Keratinocyte (primary cell): ENCODE measurements around the gene INTS1. TPM values are rescaled to one million over a fixed set of nuclear protein-coding genes. Genes with fewer than 3 reads are reported as not detected.

Source experiments
- DNase-seq: peaks from one replicate; pipeline ENCODE4 v3.0.0-alpha.2; 2011; ENCODE audit warnings: low read depth, missing footprints, low spot score
- FAIRE-seq: peaks from 2 replicates; lab custom pipeline; 2011; peaks lifted over from hg19 to GRCh38; lab: Jason Lieb, UNC
- H2AFZ ChIP-seq: 2 replicates; pipeline ENCODE4 v1.6.0; 2012; ENCODE audit warnings: low read length, control low read depth, inconsistent platforms; ENCODE audit not compliant: control insufficient read depth
- H3K27ac ChIP-seq: 2 replicates; pipeline ENCODE4 v1.5.1; 2011; ENCODE audit warnings: low read length; ENCODE audit not compliant: control insufficient read depth, insufficient read depth
- H3K27me3 ChIP-seq: 3 replicates; pipeline ENCODE4 v1.6.0; 2011; ENCODE audit warnings: low read length; ENCODE audit not compliant: control insufficient read depth, insufficient read depth; ENCODE audit errors: extremely low read depth
- H3K36me3 ChIP-seq, 2 experiments: 2 replicates in 1 of 2; 3 replicates in 1 of 2; pipeline ENCODE4 v1.5.1; 2011; ENCODE audit warnings: low read length in 2 of 2, mild to moderate bottlenecking in 1 of 2; ENCODE audit not compliant: control insufficient read depth in 2 of 2, insufficient read depth in 2 of 2; ENCODE audit errors: extremely low read depth in 1 of 2
- H3K4me1 ChIP-seq: 3 replicates; pipeline ENCODE4 v1.5.1; 2011; ENCODE audit warnings: low read length; ENCODE audit not compliant: control insufficient read depth, insufficient read depth; ENCODE audit errors: extremely low read depth
- H3K4me2 ChIP-seq: 3 replicates; pipeline ENCODE4 v1.6.0; 2011; ENCODE audit warnings: low read depth, low read length; ENCODE audit not compliant: control insufficient read depth, insufficient read depth; ENCODE audit errors: extremely low read depth
- H3K4me3 ChIP-seq, 3 experiments: fragments of 200-600 bp in 1 of 3; sonication (generic) in 1 of 3; 2 replicates in 2 of 3; 3 replicates in 1 of 3; pipeline ENCODE4 v1.5.1; 2011 to 2016; ENCODE audit warnings: low read length in 3 of 3, mild to moderate bottlenecking in 3 of 3, control low read depth in 2 of 3, inconsistent platforms in 1 of 3, low read depth in 1 of 3, mixed read lengths in 1 of 3, mixed run types in 1 of 3, moderate library complexity in 1 of 3; ENCODE audit not compliant: control insufficient read depth in 2 of 3, insufficient read depth in 2 of 3; ENCODE audit errors: extremely low read depth in 1 of 3
- H3K79me2 ChIP-seq: 2 replicates; pipeline ENCODE4 v1.6.0; 2012; ENCODE audit warnings: low read length; ENCODE audit not compliant: control insufficient read depth, insufficient read depth
- H3K9ac ChIP-seq: 3 replicates; pipeline ENCODE4 v1.6.0; 2011; ENCODE audit warnings: low read length; ENCODE audit not compliant: control insufficient read depth, insufficient read depth; ENCODE audit errors: extremely low read depth
- H3K9me1 ChIP-seq: 3 replicates; pipeline ENCODE4 v1.6.0; 2011; ENCODE audit warnings: low read length; ENCODE audit not compliant: control insufficient read depth, insufficient read depth; ENCODE audit errors: extremely low read depth
- H3K9me3 ChIP-seq: 2 replicates; pipeline ENCODE4 v1.5.1; 2012; ENCODE audit warnings: low read depth, low read length; ENCODE audit not compliant: control insufficient read depth
- H4K20me1 ChIP-seq: 3 replicates; pipeline ENCODE4 v1.6.0; 2011; ENCODE audit warnings: low read length; ENCODE audit not compliant: control insufficient read depth, insufficient read depth; ENCODE audit errors: extremely low read depth
- EZH2 ChIP-seq: IDR thresholded peaks from one replicate; pipeline ENCODE4 v1.6.1; 2012; ENCODE audit warnings: inconsistent platforms, mild to moderate bottlenecking, low read length, moderate library complexity
- dilution Hi-C: fragments of 300-500 bp; cut with MboI; formaldehyde crosslinking; loops from one replicate; pipeline ENCODE4 v1.7.0; 2020; ENCODE audit warnings: low sequenced_read_pairs; ENCODE audit not compliant: extremely low pct_ligation_motif_present
- polyA plus RNA-seq, 5 experiments: library from polyadenylated mRNA; depleted of rRNA in 3 of 5; stranded (reverse) in 3 of 5; stranded (forward) in 1 of 5; unstranded in 1 of 5; fragments of >200 nt; gene quantifications; 1 replicate in 1 of 5; 2 replicates in 3 of 5; 3 replicates in 1 of 5; pipeline versions ENCODE4 v1.2.1 to v1.2.3, GENCODE V29; 2011 to 2012; ENCODE audit warnings: missing spikeins in 2 of 5, low read depth in 1 of 5, low replicate concordance in 1 of 5
- TF ChIP-seq, protein P1 (sequence below), 3 experiments: IDR thresholded peaks in 1 of 3; conservative IDR thresholded peaks in 1 of 3; optimal IDR thresholded peaks in 1 of 3; 2 replicates in 2 of 3; 3 replicates in 1 of 3; pipeline versions ENCODE3 to v1.5.1; 2011; ENCODE audit warnings: low read length in 3 of 3, mild to moderate bottlenecking in 3 of 3, moderate library complexity in 2 of 3, control low read depth in 1 of 3, inconsistent platforms in 1 of 3; ENCODE audit not compliant: insufficient read depth in 2 of 3; ENCODE audit errors: extremely low read depth in 1 of 3

INTS1 gene
- polyA plus RNA-seq, 1 donor (not counting 4 experiments of a cell fraction or from before 2014, with no cell fraction given) = 10.6 TPM

DNA sequence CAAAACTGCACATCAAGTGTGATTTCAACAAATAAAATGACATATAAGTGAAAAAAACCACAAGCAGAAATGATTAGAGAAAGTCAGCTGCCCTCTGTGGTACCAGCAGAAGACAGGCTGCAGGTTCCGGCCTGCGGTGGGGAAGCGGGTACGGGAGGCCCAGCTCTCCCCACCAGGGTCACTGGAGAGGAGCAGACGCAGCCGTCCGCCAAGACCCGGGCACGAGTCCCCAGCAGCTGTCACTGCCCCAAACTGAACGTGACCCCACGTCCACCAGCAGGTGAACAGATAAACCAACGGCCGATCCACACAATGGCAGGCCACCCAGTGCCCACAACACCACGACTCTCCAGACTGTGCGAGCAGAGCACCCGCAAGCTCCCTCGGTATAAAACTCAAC, 28.8 kb downstream of the INTS1 start:
- Histone ChIP-seq H3K9ac (no peak overlapping the region), H4K20me1 (no peaks in the 10 kb centered on the region), H3K79me2 (no peaks in the 10 kb centered on the region), H3K36me3 (peaks cover 18 to 30% of the 10 kb centered on the region in 2 experiments), H3K27ac (no peak overlapping the region), H3K27me3 (no peaks in the 10 kb centered on the region), H3K4me1 (peaks cover 7% of the 10 kb centered on the region), H3K9me3 (no peaks in the 10 kb centered on the region), H2AFZ (no peak overlapping the region), H3K9me1 (no peaks in the 10 kb centered on the region), H3K4me3 (no peak overlapping the region), H3K4me2 (no peak overlapping the region)
- TF ChIP-seq EZH2 = no peak
- TF ChIP-seq, protein P1, sequence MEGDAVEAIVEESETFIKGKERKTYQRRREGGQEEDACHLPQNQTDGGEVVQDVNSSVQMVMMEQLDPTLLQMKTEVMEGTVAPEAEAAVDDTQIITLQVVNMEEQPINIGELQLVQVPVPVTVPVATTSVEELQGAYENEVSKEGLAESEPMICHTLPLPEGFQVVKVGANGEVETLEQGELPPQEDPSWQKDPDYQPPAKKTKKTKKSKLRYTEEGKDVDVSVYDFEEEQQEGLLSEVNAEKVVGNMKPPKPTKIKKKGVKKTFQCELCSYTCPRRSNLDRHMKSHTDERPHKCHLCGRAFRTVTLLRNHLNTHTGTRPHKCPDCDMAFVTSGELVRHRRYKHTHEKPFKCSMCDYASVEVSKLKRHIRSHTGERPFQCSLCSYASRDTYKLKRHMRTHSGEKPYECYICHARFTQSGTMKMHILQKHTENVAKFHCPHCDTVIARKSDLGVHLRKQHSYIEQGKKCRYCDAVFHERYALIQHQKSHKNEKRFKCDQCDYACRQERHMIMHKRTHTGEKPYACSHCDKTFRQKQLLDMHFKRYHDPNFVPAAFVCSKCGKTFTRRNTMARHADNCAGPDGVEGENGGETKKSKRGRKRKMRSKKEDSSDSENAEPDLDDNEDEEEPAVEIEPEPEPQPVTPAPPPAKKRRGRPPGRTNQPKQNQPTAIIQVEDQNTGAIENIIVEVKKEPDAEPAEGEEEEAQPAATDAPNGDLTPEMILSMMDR (optimal IDR thresholded peaks at IDR 0.05 in 1 of 3, IDR thresholded peaks at IDR 0.05 in 1 of 3, conservative IDR thresholded peaks at IDR 0.05 in 1 of 3; ENCODE audit: extremely low read depth in 1 of 3, insufficient read depth in 2 of 3, low read length in 3 of 3) = no peak
- dilution Hi-C loops = no loop called here
- DNase-seq (no peak), FAIRE-seq (no peak)

DNA sequence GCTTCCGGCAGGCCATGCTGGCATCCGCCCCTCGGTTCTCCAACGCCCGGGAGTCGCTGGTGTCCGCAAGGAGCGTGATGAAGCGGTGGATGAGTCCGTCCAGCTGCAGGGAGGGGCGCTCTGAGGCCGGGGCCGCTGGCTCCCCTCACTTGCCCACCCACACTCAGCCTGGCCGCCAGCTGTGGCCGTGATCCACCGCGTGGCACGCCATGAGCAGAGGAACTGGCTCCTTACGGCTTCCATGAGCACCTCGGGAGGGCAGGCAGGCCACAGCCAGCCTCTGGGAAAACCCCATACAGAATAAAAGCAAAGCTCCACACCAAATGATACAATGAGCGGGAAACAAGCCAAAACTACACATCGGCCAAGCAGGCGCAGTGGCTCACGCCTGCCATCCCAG, 29.5 kb downstream of the INTS1 start:
- no peaks in the 10 kb centered on the region for H3K27me3 ChIP-seq
- peak overlapping the region; percentile 72 for H3K9ac ChIP-seq
- H4K20me1 ChIP-seq = no peaks in the 10 kb centered on the region
- H3K79me2 ChIP-seq = no peaks in the 10 kb centered on the region
- no peaks in the 10 kb centered on the region for H3K9me1 ChIP-seq
- DNase-seq (no peak), FAIRE-seq (no peak)
- H3K36me3 ChIP-seq = peaks cover 18 to 27% of the 10 kb centered on the region in 2 experiments
- H3K9me3 ChIP-seq = no peaks in the 10 kb centered on the region
- peaks cover 7% of the 10 kb centered on the region for H3K4me1 ChIP-seq
- no peak overlapping the region for H2AFZ ChIP-seq
- H3K4me2 ChIP-seq = peak overlapping the region; percentile 45
- dilution Hi-C loops = no loop called here
- H3K27ac ChIP-seq = peak overlapping the region; percentile 68
- H3K4me3 ChIP-seq = no peak overlapping the region
- TF ChIP-seq EZH2 = no peak
- TF ChIP-seq, protein P1 (optimal IDR thresholded peaks at IDR 0.05 in 1 of 3, IDR thresholded peaks at IDR 0.05 in 1 of 3, conservative IDR thresholded peaks at IDR 0.05 in 1 of 3; ENCODE audit: extremely low read depth in 1 of 3, insufficient read depth in 2 of 3, low read length in 3 of 3) = no peak
